Neural crest cell (in vitro differentiated cells): Measurements from ENCODE around the gene CNDP1. TPM values are rescaled to one million over a fixed set of nuclear protein-coding genes. Genes with fewer than 3 reads are reported as not detected.
"Not testable (repeated sequence)": the region's sequence is repeated elsewhere in the genome, so short reads cannot be mapped to it uniquely, and the experiment has no call there.

Source experiments
- DNase-seq: peaks from one replicate; pipeline ENCODE4 v3.0.0; 2021; ENCODE audit warnings: low read depth, mixed read lengths, low spot score
- H3K27ac Mint-ChIP-seq: one replicate; pipeline ENCODE4 v1.8.0; 2021; ENCODE audit warnings: mild to moderate bottlenecking, mixed read lengths; ENCODE audit not compliant: unreplicated experiment
- H3K27me3 Mint-ChIP-seq: 2 replicates; pipeline ENCODE4 v1.8.0; 2021; ENCODE audit warnings: low read depth, mild to moderate bottlenecking, mixed read lengths
- H3K36me3 Mint-ChIP-seq: 2 replicates; pipeline ENCODE4 v1.8.0; 2021; ENCODE audit warnings: low read depth, mild to moderate bottlenecking, mixed read lengths
- H3K4me1 Mint-ChIP-seq: 2 replicates; pipeline ENCODE4 v1.8.0; 2021; ENCODE audit warnings: mixed read lengths
- H3K4me3 Mint-ChIP-seq: one replicate; pipeline ENCODE4 v1.8.0; 2021; ENCODE audit warnings: mild to moderate bottlenecking, mixed read lengths
- H3K9me3 Mint-ChIP-seq: 2 replicates; pipeline ENCODE4 v1.8.0; 2021; ENCODE audit warnings: mixed read lengths
- total RNA-seq: library from RNA; stranded (reverse); gene quantifications from 2 replicates; pipeline ENCODE4 v1.2.1, GENCODE V29; 2021
- TF ChIP-seq, protein P1 (sequence below): fragments of 200-600 bp; sonication (generic); conservative IDR thresholded peaks from 2 replicates; pipeline ENCODE4 v1.5.0; 2021; ENCODE audit warnings: antibody characterized with exemption, mild to moderate bottlenecking

The CNDP1 gene
- total RNA-seq, 1 donor from 2014 or later: 0.56 TPM

DNA sequence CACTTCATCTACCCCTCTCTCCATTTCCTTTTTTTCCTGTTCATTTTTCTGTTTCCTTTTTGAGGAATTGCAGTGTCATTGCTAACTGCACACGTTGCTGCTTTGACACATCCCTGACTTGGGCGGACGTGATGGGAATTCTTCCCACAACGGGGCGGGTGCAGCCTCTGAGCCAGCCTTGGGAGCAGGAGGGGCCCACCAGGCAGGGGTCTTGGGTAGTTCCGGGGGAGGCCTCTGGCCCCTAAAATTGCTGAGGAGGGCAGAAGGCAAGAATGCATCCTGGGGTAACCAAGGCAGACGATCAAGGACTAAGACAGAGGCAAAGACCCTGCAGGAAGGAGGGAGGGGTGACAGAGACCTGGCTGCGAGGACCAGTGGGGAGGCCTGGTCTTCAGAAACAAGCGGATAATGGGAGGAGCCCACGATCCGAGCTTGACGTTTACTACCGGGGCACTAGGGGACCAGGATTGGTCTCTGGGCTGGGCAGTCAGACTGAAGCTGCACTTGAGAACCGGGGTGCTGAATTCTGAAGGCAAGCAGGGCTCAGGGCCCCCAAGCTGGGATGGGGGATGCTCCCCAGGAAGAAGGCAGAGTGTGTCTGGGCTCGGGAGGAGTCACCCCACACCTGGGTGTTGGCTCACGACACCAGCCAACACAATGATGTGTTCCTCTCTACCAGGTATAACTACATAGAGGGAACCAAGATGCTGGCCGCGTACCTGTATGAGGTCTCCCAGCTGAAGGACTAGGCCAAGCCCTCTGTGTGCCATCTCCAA lies 14.8 kb upstream of the CNDP1 start:
- no peaks in the 10 kb centered on the region for H3K27me3 Mint-ChIP-seq
- peaks cover 20% of the 10 kb centered on the region for H3K4me1 Mint-ChIP-seq
- TF ChIP-seq, protein P1, sequence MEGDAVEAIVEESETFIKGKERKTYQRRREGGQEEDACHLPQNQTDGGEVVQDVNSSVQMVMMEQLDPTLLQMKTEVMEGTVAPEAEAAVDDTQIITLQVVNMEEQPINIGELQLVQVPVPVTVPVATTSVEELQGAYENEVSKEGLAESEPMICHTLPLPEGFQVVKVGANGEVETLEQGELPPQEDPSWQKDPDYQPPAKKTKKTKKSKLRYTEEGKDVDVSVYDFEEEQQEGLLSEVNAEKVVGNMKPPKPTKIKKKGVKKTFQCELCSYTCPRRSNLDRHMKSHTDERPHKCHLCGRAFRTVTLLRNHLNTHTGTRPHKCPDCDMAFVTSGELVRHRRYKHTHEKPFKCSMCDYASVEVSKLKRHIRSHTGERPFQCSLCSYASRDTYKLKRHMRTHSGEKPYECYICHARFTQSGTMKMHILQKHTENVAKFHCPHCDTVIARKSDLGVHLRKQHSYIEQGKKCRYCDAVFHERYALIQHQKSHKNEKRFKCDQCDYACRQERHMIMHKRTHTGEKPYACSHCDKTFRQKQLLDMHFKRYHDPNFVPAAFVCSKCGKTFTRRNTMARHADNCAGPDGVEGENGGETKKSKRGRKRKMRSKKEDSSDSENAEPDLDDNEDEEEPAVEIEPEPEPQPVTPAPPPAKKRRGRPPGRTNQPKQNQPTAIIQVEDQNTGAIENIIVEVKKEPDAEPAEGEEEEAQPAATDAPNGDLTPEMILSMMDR: no peak
- H3K36me3 Mint-ChIP-seq: peaks cover 63% of the 10 kb centered on the region
- no peak overlapping the region for H3K27ac Mint-ChIP-seq
- DNase-seq: no peak
- no peak overlapping the region for H3K4me3 Mint-ChIP-seq
- H3K9me3 Mint-ChIP-seq: peaks cover 2% of the 10 kb centered on the region

DNA sequence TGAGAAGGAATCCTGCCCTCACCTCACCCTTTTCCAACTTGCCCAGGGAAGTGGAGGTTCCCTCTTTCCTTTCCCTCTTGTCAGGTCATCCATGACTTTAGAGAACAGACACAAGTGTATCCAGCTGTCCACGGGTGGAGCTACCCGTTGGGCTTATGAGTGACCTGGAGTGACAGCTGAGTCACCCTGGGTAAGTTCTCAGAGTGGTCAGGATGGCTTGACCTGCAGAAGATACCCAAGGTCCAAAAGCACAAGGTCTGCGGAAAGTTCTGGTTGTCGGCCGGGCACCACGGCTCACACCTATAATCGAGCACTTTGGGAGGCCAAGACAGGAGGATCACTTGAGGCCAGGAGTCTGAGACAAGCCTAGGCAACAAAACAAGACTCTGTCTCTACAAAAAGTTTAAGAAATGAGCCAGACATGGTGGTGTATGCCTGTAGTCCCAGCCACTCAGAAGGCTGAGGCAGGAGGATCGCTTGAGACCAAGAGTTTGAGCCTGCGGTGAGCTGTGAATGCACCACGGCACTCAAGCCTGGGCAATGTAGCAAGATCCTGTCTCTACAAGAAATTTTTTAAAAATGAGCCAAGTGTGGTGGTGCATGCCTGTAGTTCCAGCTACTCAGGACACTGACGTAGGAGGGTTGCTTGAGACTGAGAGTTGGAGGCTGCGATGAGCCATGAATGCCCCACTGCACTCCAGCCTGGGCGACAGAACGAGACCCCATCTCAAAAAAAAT lies 14.0 kb upstream of the CNDP1 start:
- peaks cover 20% of the 10 kb centered on the region for H3K4me1 Mint-ChIP-seq
- no peaks in the 10 kb centered on the region for H3K27me3 Mint-ChIP-seq
- TF ChIP-seq, protein P1: no peak
- no peak overlapping the region for H3K27ac Mint-ChIP-seq
- peaks cover 2% of the 10 kb centered on the region for H3K9me3 Mint-ChIP-seq
- H3K4me3 Mint-ChIP-seq: no peak overlapping the region
- DNase-seq: no peak
- H3K36me3 Mint-ChIP-seq: peaks cover 58% of the 10 kb centered on the region

DNA sequence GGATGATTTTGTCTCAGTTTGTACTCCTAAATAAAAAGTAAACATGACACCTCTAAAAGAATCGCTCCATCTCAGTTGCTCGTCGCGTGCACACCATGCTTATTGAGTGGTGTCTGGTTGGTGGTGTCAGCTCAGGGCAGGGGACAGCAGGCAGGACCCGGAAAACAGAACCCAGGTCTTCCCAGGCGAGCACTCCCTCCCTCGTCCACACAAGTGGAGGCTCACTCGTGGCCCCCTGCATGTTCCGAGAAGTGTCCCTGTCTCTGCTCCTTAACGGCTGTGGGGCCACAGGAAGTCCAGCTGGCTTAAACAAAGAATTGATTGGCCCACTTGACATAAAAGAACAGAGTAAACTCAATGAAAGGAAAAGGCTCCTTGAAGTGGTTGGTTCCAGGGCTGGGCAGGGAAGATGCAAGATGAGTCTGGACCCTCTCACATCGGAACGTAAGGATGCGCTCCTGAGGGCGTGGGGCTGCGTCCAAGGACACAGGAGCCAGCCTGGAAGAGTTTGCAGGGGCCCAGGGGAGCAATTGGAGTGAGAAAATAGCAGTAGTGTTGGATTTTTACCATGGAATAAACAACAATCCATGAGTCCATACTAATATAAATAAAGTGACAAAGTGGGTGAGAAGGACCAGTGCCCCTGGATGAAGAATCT lies 13.1 kb upstream of the CNDP1 start:
- Mint-ChIP-seq H3K4me3 (no peak overlapping the region), H3K27ac (no peak overlapping the region), H3K36me3 (peaks cover 60% of the 10 kb centered on the region), H3K4me1 (peaks cover 20% of the 10 kb centered on the region), H3K27me3 (no peaks in the 10 kb centered on the region), H3K9me3 (peaks cover 2% of the 10 kb centered on the region)
- TF ChIP-seq, protein P1: no peak
- no peak for DNase-seq

DNA sequence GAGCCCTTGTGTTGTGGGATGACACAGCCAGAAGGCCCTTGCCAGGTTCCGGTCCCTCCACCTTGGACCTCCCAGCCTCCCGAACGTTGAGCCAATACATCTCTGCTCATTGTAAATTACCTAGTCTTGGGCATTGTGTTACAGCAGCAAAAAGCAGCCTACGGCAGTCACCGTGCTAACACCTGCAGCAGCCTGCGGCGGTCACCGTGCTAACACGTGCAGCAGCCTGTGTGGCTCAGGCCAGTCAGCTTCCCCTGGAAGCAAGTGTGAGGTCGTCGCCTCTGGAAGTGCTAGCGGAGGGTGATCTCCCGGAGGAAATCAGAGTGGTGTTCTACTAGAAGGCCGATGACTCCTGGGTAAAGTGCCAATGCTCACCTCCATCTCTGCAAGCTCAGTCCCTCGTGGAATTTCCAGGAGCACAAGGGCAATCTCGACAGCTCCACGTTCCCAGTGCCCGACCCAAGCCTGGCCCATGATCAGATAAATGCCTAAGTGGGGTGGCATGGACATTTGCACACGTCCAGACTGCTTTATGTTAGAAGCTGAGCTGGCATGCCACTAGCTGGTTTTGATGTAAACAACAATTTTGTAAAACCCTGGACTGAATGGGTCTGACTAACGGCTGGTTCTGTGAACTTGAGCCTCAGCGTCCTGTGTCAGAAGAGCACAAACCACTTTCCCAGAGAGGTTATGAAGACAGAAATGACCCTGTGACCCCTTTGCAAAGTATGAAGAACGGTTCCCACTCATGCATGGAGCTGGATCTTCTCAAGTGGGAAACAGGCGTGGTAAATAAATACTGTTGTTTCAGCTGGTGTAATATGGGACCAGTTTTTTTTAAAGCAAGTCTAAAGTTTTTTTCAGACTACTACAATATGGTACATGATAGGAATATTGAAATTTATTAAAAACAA lies 11.4 kb upstream of the CNDP1 start:
- Mint-ChIP-seq H3K27ac (no peak overlapping the region), H3K36me3 (peaks cover 60% of the 10 kb centered on the region), H3K4me1 (peaks cover 20% of the 10 kb centered on the region), H3K9me3 (peaks cover 2% of the 10 kb centered on the region), H3K27me3 (no peaks in the 10 kb centered on the region), H3K4me3 (no peak overlapping the region)
- no peak for DNase-seq
- TF ChIP-seq, protein P1: no peak

DNA sequence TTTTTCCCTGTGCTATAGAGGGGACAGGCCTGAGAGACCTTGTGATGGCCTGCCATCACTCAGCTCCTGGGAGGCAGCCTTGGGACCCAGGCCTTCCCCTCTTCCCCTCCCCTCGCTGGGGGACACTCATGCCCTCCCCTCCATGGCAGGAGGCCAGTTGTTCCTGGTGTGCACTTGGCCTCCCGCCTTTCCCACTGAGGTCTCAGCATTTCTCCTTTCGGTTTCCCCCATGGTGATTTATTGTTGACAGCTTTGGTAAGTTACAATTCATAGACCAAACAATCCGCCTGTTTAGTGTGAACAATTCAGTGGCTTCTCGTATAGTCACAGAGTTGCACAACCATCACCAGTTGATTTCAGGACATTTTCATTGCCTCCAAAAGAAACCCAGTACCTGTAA lies 10.2 kb upstream of the CNDP1 start:
- Mint-ChIP-seq H3K27ac (no peak overlapping the region), H3K4me3 (no peak overlapping the region), H3K36me3 (peaks cover 55% of the 10 kb centered on the region), H3K27me3 (no peaks in the 10 kb centered on the region), H3K4me1 (peaks cover 25% of the 10 kb centered on the region), H3K9me3 (peaks cover 2% of the 10 kb centered on the region)
- TF ChIP-seq, protein P1: no peak
- no peak for DNase-seq

DNA sequence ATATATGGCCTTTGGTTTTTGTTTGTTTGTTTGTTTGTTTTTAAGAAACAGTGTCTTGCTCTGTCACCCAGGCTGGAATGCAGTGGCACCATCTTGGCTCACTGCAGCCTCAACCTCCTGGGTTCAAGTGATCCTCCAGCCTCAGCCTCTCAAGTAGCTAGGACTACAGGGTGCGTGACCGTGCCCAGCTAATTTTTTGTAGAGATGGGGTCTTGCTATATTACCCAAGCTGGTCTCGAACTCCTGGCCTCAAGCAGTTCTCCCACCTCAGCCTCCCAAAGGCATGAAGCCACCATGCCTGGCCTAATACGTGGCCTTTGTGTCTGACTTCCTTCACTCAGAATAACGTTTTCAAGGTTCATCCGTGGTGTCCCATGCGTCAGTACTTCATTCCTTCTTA lies 9.4 kb upstream of the CNDP1 start:
- not testable (repeated sequence) for H3K4me3 Mint-ChIP-seq, H3K27me3 Mint-ChIP-seq, H3K9me3 Mint-ChIP-seq, H3K27ac Mint-ChIP-seq, DNase-seq
- Mint-ChIP-seq H3K4me1 (peaks cover 25% of the 10 kb centered on the region), H3K36me3 (peaks cover 47% of the 10 kb centered on the region)
